DOHH2 (cell line): Measurements from ENCODE around the gene ZNF772.

Source experiments
- EZH2phosphoT487 ChIP-seq: fragments of 200-600 bp; sonication (generic); IDR thresholded peaks from 2 replicates; pipeline ENCODE4 v1.6.1; 2017; ENCODE audit warnings: borderline replicate concordance, mild to moderate bottlenecking, antibody characterized with exemption, low read length, moderate library complexity, mixed read lengths
- TF ChIP-seq, protein P1 (sequence below): fragments of 200-600 bp; sonication (generic); IDR thresholded peaks from one replicate; pipeline ENCODE4 v1.5.1; 2014; ENCODE audit warnings: antibody characterized with exemption, mild to moderate bottlenecking, low read depth, low read length; ENCODE audit not compliant: poor library complexity, severe bottlenecking

DNA sequence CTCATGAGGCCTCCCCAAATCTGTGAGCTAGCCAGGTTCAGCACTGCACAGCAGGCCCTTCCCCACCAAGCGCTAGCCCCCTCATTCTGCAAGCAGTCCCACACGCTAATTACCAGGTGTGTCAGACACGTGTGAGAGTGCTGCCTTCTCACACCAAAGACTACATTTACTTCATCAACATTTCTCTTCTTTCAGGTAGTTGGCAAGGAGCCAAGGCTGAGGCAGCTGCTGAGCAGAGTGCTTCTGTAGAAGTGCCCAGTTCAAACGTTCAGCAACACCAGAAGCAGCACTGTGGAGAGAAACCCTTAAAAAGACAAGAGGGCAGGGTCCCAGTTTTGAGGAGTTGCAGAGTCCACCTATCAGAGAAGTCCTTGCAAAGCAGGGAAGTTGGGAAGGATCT is 28.8 kb upstream of the ZNF772 start:
- TF ChIP-seq, protein P1, sequence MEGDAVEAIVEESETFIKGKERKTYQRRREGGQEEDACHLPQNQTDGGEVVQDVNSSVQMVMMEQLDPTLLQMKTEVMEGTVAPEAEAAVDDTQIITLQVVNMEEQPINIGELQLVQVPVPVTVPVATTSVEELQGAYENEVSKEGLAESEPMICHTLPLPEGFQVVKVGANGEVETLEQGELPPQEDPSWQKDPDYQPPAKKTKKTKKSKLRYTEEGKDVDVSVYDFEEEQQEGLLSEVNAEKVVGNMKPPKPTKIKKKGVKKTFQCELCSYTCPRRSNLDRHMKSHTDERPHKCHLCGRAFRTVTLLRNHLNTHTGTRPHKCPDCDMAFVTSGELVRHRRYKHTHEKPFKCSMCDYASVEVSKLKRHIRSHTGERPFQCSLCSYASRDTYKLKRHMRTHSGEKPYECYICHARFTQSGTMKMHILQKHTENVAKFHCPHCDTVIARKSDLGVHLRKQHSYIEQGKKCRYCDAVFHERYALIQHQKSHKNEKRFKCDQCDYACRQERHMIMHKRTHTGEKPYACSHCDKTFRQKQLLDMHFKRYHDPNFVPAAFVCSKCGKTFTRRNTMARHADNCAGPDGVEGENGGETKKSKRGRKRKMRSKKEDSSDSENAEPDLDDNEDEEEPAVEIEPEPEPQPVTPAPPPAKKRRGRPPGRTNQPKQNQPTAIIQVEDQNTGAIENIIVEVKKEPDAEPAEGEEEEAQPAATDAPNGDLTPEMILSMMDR: no peak
- TF ChIP-seq EZH2phosphoT487: no peak
